PC-9 (cell line): ENCODE data around the gene VMO1.

ENCODE experiments used
- CTCF ChIP-seq: fragments of 200-600 bp; sonication (generic); conservative IDR thresholded peaks from 2 replicates; pipeline ENCODE4 v1.6.1; 2017; ENCODE audit warnings: mixed run types, antibody characterized with exemption, mild to moderate bottlenecking, moderate library complexity
- EZH2 ChIP-seq: fragments of 200-600 bp; sonication (generic); IDR thresholded peaks from 2 replicates; pipeline ENCODE4 v1.8.0; 2017; ENCODE audit warnings: antibody characterized with exemption, low read depth

GRCh38 chr17:4795168-4795567 lies 9.0 kb upstream of the VMO1 start:
- TF ChIP-seq CTCF (no peak), EZH2 (no peak)
